ENCODE results near the gene TRIP12.
A peak's percentile ranks its signal among the peaks of the same experiment; 100 is the strongest.
"Not testable (repeated sequence)": the region's sequence is repeated elsewhere in the genome, so short reads cannot be mapped to it uniquely, and the experiment has no call there.

The TRIP12 gene

DNA sequence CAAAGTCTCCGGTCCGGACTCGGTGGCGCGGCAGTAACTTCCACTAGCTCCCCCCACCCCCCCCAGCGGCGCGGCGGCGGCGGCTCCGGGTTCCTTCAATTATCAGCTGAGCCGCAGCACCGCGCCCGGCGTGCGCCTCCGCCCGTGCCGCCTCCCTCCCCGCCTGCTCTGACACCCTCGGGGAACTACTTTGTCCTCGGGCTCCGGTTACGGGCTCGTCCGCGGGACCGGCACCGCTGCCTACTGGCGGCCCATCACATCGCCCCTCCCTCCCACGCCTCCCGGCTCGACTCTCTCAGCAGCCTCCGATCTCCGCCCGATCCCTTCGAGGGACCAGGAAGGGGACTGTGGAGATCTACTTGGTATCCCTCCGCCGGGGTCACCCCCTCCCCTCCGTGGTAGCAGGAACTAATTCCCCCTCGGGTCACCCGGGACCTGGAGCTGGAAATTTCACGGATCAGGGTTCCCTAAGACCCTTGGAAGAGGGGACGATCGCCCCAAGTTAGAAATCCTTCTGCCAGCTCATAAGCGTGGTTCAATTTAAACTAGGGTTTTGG is at the start of gene TRIP12:
TSS of gene TRIP12 (minus strand) at position 118 of the 557 bp plus-strand sequence. CDS start 41,930 bp downstream, outside the sequence.
- peak; percentile 79 to 99 (median 91) for DNase-seq

DNA sequence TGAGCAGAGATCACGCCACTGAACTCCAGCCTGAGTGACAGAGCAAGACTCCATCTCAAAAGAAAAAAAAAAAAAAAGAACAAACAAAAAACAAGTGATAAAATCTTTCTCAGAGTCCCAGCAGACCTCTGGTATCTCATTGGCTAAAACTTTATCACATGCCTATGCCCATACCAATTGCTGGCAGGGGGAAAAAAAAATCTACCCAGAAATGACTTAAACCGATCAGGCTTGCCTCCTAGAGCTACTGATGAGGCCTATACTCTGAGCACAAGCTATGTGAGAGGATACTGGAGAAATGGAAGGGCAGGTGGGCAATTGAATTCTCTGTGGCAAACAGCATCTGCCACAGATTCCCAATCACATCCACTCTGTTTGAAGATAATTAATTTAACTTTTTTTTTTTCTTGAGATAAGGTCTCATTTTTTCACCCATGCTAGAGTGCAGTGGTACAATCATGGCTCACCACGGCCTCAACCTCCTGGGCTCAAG is 49.5 kb upstream of the TRIP12 start:
- DNase-seq, result no peak

DNA sequence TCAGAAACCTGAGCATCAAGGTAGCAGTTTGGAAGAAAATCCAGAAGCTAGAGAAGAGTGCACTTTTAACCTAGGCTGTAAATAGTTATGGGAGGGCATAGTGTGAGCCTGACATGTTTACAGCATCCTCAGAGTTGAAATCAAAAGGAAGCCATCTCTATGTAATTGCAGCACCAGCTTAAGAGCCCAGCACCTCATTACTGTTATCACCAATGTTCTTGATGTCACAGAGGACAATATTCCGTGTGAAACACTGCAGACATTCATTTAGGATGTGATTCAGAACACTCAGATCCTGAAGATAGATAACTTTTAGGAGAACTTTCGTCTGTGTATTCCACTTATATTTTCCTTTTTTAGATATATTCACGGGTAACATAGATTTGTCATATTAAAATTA is 48.6 kb upstream of the TRIP12 start:
- no peak for DNase-seq

DNA sequence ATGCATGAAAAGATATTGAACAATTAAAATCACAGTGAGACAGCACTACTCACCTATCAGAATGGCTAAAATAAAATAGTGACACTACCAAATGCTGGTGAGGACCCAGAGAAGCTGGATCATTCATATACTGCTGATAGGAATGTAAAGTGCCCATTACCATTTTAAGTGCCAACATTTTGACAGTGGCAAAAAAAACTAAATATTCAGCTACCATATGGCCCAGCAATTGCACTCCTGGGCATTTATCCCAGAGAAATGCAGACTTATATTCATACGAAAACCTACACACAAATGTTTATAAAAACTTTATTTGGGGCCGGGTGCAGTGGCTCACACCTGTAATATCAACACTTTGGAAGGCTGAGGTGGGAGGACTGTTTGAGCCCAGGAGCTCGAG is 48.1 kb upstream of the TRIP12 start:
- no peak for DNase-seq

DNA sequence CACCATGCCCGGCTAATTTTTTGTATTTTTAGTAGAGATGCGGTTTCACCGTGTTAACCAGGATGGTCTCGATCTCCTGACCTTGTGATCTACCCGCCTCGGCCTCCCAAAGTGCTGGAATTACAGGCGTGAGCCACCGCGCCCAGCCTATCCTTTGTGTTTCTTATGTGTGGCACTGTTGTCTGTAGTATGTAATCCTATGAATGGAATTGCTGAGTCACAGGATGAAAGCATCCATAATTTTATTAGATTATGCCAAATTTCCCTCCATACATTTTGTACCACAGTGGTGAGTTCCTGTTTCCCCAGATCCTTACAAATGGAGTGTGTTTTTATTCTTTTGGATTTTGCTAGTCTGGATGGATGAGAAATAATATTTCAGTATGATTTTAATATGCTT is 41.8 kb upstream of the TRIP12 start:
- DNase-seq, result not testable (repeated sequence)

DNA sequence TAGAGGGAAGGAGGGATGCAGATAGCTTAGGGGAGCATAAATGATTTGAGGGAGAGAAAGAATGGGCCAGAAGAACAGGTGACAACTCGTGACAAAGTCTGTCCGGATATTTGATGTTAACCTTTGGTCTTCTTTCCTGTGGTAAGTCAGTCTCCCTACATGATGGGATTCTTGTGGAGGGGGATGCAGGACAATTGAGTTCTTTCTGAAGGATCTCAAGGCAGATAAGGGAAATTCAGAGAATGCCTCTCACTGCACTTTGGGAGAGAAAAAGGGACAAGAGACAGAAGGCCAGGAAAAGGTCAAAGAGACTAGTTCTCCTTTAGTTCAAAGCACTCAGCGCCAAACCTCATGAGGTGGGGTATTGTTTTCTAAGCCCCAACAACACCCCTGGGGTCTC is 34.7 kb upstream of the TRIP12 start:
- DNase-seq, result no peak

DNA sequence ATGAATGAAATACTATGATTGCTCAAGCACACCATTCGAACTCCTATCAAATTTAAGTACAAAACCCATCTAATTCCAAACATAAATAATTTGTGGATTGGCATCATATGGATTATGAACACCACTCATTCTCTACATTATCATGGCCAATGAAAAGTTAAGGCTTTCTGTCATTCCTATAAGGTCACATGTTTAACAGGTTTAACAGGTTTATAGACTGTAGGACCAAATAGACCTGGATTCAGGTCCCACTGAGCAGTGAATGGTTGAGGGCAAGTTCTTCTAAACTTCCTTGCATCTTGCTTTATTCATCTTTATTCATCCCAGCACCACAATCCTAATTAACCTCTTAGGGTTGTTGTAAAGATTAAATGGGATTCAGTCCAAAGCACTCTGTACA is 33.9 kb upstream of the TRIP12 start:
- no peak for DNase-seq

DNA sequence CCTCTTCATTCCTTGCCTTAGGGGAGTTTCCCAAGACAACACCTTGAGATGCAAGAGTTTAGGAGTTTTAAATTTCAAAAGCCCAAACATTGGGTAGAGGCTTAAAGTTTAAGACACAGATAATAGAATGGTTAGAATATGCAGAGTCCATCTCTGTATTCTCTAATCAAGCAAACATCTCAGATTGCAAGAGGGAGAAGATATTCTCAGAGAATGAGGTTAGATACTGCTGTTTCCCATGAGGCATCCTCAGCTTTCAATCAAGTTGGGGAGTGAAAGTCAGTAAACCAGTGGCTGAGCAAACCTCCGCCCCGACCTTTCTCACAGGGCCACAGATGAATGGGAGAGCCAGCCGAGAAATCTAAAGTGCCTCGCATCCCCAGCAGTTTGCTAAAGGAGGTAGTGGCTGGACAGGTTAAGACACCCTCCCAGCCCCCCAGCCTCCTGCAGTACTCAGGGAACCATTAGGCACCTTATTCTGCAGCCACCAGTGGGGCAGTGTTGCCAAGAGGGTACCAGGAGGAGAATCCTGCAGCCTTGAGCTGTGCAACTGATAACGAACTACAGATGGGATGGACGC is 30.5 kb upstream of the TRIP12 start:
- no peak for DNase-seq

DNA sequence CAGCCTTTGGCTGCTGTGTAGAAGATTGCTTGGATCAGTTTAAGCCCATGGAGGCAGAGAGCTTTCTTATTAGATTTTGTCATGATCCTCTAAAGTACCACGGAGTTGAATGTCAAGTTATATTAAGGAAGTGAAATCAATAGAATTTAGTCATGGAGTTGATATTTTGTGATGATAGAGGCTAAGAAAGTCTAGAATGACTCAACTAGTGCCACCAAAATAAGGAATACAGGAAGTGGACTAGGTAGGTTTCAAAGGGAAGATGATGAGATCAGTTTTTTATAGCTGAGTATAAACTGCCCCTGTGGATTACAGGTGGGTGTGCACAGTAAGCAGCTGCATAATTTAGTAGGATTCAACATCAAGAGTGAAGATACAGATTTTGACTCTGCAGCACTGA is 25.7 kb upstream of the TRIP12 start:
- DNase-seq, result no peak

DNA sequence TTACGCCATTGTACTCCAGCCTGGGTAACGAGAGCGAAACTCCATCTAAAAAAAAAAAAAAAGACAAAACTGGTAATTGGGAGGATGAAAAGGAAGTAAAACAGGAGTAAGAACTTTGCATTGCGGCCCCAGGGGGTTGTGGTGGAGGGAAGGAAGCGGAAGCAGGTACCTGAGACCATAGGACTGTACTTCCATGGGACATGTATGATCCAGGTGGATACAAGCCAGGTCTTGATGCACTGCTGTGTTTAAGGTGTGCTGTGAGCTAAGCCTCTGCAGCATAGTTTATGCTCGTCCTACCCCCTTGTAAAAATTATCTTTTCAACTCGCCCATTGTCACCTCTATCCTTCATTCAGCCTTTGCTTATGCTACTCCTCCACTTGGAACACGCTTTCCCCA is 24.2 kb upstream of the TRIP12 start:
- no peak for DNase-seq

DNA sequence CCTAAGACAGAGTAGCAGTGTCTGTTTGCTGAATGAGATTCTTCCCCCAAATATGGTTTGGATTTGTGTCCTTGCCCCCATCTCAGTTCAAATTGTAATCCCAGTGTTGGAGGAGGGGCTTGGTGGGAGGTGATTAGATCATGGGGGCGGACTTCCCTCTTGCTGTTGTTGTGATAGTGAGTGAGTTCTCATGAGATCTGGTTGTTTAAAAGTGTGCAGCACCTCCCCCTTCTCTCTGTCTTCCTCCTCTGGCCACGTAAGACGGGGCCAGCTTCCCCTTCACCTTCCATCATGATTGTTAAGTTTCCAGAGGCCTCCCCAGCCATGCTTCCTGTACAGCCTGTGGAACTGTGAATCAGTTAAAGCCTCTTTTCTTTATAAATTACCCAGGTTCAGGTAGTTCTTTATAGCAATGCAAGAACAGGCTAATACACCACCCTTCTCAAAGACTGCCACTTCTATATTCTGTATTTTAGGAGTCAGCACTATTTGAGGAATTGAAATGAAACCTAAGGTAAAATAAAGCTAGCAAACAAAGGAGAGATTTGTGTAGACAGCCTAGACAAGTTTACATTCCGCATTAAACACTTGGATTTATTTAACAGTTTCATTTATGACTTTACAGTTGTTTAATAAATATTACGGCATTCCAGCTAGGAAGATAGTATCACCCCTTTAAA is 22.1 kb upstream of the TRIP12 start:
- no peak for DNase-seq

DNA sequence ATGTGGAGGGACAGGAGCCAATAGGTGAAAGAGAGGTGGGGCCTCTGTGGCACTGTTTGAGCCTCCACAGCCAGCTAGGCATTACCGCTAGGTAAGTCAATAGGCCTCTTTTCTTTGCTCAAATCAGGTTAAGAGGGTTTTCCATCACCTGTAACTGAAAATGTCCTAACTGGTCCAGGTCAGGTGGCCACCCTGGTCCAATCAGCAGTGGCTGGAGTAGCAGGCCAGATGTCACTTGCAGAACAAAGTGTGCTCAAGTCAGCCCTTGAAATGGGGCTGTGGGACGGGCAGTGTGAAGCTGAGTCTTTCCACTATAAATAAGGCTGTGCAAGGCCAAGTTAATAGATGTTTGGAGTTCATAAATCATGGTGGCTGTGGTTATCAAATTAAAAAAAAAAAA is 21.4 kb upstream of the TRIP12 start:
- DNase-seq, result no peak

DNA sequence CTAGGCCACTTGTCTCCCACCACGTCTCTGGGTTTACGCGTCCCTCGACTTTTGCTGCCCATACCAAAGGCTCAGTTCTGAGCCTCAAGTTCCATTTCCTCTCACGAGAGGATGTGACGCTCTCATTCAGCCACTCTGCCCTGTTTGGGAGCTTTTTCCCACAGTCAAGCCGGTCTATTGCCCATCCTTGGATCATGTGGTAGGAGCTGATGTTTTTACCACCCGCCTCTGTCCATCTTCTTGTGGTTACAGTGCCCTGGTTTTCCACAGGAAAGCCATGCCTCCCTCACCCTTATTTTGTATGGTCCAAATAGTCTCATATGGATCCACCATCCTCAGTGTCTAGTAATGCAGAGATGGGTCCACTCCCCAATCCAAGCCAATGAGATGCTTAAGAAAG is 20.9 kb upstream of the TRIP12 start:
- no peak for DNase-seq

DNA sequence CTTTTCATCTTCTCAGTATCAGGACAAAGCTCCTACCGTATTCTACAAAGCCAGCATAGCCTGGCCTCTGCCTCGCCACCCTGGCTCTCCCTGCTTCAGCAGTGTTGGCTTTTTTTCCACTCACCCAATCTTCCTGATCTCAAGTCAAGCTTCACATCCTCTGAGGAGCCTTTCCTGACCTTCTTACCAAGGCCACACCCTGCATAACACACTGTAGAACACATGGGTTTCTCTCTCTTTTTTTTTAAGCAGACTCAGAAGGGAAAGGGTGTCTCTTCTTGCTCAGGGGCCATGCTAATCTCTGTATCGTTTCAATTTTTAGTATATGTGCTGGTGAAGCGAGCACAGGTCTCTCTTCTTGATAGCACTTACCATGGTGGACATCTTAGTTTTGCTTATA is 15.7 kb upstream of the TRIP12 start:
- DNase-seq, result no peak

DNA sequence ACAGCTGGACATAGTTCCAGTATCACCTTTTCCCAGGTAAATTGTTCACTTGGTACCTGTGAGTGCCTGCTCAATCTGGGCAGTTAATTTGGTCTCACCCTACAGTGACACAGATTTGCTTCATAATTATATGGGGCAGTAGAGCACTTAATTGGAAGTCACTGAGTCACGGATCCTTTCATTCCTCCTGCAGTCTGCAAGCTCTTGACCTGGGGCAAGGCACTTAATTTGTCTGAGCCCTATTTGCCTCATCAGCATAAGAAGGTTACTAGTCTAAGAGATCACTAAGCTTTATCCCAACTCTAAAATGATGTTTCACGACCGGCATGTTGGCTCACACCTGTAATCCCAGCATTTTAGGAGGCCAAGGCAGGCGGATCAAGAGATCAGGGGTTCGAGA is 9.4 kb upstream of the TRIP12 start:
- no peak for DNase-seq

DNA sequence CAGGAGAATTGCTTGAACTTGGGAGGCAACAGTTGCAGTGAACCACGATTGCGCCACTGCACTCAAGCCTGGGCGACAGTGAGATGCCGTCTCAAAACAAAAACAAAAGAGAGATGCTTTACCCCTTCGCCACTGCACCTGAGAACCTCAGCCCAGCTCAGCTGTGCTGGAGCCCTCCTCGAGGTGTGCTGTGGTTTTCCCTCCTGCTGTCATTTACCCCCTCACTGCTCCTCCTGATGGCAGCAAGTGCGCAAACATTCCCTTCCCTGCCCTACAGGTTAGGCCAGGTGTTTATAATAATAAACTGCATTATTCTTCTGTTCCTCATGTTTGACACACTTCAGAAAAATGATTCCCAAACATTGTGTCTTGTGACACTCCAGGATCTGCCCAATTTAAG is 8.8 kb upstream of the TRIP12 start:
- DNase-seq, result no peak

DNA sequence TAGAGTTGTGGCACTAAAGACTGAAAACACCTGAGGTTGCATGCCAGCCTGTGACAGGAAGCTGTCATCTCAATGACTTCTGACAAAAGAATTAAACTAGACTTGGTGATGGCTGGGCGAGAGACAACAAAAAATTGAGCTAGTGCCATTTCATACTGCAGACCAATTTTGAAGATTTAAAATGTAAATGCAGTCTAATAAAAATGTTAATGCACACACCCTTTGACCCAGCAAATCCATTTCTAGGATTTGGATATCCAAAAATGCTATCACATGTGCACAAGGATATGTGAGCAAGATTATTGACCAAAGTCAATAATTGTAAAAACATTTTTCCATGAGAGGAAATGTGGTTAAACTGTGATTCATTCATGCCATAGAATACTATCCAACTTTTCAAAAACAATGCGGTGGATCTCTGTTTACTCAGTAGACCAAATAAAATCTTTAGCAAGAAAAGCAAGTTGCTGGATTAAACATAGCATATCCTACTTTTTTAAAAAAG is 6.1 kb upstream of the TRIP12 start:
- no peak for DNase-seq

DNA sequence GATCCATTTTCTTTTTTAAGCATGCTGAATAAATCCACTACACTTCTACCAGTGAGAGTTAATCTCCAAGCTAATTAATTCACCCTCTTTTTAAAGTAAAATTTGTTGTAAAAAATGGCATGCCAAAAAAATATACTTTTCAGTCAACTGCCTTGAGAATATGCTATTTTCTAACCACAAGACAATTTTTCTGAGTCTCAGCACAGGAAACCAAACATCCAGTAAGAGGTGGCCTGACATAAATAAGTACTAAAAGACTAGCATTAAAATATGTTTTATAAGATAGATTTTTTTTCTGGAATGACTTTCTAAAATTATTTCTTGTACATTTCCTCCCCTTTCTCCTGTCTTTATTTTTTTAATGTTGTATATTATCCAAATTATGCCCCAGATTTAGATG is 3.4 kb upstream of the TRIP12 start:
- no peak for DNase-seq

DNA sequence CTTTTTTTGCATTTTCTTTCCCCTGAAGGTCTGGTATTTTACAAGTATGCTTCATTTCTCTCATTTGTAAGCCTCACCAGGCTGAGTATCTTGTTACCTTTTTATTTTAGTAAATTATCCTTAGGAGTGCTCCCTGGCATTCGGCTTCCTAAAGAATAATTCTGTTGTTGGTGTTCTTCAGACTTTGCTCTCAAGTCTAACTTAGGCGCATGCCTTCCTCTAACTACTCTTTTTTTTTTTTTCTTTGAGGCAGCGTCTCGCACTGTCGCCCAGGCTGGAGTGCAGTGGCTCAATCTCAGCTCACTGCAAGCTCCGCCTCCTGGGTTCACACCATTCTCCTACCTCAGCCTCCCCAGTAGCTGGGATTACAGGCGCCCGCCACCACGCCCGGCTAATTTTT is 2.7 kb upstream of the TRIP12 start:
- not testable (repeated sequence) for DNase-seq

DNA sequence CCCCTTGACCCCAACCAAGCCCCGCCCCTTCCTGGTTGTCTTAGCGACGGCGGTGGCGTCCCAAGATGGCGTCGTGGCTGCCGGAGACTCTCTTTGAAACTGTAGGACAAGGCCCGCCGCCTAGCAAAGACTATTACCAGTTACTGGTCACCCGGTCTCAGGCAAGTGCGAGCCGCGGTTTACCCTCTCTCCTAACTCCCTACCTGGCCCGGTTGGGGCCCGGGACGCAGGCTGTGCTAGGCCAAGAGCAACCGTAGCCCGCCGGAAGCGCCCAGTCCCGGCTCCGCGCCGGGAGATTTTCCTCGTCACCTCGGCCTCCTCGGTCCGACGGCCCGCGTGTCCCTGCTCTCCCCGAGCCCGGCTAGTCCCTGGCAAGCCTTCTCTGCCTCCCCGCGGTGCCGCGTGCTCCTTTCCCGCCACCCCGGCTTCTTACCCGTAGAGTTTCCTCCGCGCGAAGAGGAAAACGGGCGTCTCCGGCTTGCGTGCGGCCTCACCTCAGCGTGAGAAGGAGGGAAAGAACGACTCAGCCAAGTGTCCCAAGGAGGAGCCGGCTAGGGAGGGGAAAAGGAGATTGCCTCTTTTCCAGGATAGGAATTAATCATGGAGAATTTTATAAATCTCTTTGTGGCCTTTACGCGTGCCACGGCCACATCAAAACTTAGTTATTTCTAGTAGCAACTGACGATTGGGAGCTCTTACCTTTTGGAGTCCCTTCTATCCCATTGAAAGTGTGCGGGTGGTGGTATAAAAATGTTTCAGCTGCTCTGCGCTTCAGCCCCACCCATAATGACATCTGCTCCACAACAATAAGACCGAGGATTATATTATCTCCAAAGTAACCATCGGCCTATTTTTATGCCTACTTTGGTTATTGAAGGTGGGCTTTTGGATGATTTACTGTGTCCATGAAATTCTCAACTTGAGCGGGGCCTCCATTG is 909 bp upstream of the TRIP12 start, which contains the start of gene FBXO36:
TSS of gene FBXO36 (plus strand) at position 55 of the 938 bp plus-strand sequence. CDS start at position 66, 11 bp downstream.
- DNase-seq, result peak in 41 of 51 donors; percentile 53 to 99 (median 89)

DNA sequence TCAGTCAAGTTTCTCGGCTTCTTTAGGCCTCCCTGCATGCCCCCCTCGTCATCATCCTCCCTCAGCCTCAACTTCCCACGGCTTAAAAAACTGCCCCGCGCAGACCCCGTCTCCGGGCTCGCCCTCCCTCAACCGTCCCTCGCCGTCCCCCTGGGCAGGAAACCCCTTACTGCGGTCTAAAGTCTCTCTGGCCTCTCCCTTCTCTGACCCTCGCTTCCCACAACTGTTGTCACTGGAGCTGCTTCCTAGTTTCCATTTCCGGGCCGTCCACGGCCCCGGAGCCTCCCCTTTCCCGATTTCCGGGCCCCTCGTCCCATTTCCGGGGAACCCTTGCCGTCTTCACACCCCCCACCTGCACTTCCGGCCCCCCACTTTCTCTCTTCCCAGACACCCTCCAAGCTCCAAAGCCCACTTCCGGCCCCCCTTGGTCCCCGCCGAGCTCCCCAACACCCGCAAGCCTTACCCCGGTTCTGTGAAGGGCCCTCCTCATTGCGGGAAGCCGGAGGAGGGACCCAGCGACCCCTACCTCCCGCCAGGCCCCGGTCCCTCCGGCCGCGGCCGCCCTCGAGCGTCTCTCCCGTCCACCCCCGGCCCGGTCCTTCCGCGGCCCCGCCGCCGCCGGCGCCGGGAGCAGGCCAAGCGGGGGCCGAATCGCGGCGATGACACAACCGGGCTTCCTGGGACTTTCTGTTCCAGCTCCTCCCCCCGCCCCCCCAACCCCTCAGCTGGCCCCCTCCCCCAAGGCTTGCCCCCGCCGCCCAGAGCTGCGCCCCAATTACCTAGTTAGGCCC is 513 bp downstream of the TRIP12 start:
- DNase-seq, result peak; percentile 21 to 90 (median 71)
